Measurements from ENCODE around the gene PWP2.

GRCh38 chr21:44064852-44065403 lies 42.3 kb upstream of the PWP2 start:
- TF ChIP-seq POLR2A (IDR thresholded peaks at IDR 0.05) (no peak), CTCF (IDR thresholded peaks at IDR 0.05) (no peak)
